ENCODE results near the gene ARHGDIA.

The ARHGDIA gene

DNA sequence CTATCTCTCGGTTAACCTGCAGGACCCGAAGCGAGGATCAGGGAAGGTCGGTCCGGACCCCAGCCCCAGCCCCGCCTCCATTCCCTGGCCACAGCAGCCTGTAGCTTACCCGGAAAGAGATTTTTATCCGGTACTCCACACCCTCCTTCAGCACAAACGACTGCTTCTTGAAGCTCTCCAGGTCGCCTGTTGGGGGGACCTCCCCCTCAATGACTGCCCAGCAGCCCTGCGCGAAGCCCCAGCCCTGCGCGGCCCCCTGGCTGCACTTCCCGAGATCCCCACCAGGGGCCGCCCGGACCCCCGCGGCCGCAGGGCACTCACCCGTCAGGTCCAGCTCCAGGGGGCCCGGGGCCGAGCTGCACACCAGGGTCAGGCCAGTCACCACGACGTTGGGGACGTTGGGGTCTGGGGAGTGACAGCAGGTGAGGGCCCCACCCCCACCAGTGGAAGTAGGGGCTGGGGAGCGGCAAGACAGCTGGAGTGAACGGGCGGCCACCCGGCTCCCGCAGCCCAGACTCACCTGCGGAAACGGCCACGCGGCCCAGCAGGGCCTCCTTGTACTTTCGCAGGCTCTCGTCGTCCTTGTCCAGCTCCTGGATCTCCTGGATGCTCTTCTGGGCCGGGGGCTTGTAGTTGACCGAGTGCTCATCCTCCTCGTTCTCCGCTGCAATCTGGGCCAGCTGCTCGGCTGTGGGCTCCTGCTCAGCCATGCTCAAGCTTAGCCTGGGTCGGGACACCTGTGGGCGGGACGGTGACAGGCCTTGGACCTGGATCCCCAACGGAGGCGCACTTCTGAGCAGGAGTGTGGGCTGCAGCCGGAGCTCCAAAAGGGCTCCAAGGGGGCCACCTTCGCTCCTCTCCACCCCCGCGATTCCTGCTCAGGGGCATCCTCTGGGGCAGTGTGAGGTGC is 1.7 kb downstream of the ARHGDIA start:
- TF ChIP-seq CTCF (IDR thresholded peaks at IDR 0.05; ENCODE audit: low read depth, low read length), result peak; percentile 69
- DNase-seq (ENCODE audit: extremely low read depth, low read depth), result no peak

GRCh38 chr17:81868674-81869220 is 2.4 kb downstream of the ARHGDIA start:
- TF ChIP-seq CTCF (IDR thresholded peaks at IDR 0.05; ENCODE audit: low read depth, low read length), result no peak
- peak; percentile 76 for DNase-seq (ENCODE audit: extremely low read depth, low read depth)

- no peak for DNase-seq (ENCODE audit: extremely low read depth, low read depth)
- no peak for TF ChIP-seq CTCF (IDR thresholded peaks at IDR 0.05; ENCODE audit: low read depth, low read length)
Measured at GRCh38 chr17:81867991-81868673, 3.0 kb downstream of the ARHGDIA start.

GRCh38 chr17:81867170-81867990 is 3.8 kb downstream of the ARHGDIA start:
- DNase-seq (ENCODE audit: extremely low read depth, low read depth), result no peak

DNA sequence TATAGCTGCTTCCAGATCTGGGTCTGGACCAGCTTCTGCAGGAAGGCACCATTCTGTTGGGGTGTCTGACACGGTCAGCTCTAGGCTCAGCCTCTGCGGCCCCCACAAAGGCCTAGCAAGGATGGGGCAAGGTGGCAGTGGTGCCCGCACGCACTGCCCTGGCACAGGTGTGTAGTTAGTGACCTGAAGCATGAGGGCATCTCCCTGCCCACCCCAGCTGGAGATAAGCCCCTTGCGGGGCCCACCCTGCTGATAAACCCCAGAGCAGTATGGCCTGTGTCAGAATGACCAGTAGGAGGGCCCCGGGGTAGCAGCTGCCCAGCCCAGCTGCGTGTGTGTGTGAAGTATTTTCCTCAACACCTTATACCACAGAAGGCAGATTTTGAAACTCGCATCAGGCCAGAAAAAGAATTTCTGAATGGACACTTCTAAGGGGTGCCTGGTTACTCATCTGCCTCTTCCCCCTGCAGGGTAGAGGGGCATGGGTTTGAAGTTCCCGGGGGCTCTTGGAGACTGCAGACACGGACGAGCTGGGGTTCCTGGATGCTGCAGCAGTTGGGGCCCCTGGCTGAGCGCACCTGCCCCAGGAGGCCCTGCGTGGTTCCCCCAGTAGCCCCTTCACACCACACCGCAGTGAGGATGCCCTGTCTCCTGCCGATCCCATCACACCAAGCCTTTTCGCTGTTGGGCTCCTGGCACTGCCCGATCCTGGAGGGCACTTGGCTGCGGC is 4.5 kb downstream of the ARHGDIA start:
- TF ChIP-seq CTCF (IDR thresholded peaks at IDR 0.05; ENCODE audit: low read depth, low read length), result no peak
- no peak for DNase-seq (ENCODE audit: extremely low read depth, low read depth)

More at GRCh38 chr17:81867170-81867990, 3.8 kb downstream of the ARHGDIA start:
- TF ChIP-seq CTCF (IDR thresholded peaks at IDR 0.05; ENCODE audit: low read depth, low read length), result no peak

GRCh38 chr17:81865733-81866439 is 5.3 kb downstream of the ARHGDIA start:
- DNase-seq (ENCODE audit: extremely low read depth, low read depth), result no peak
- no peak for TF ChIP-seq CTCF (IDR thresholded peaks at IDR 0.05; ENCODE audit: low read depth, low read length)

Data from AG09319 (cell line).